GM13977 (cell line): ENCODE results near the gene ZNF180.
A peak's percentile ranks its signal among the peaks of the same experiment; 100 is the strongest.

Experiments used
- DNase-seq: peaks from one replicate; pipeline ENCODE4 v3.0.0; 2012; ENCODE audit warnings: low spot score
- CTCF ChIP-seq: IDR thresholded peaks from 2 replicates; pipeline ENCODE4 v1.5.1; 2012; ENCODE audit warnings: mild to moderate bottlenecking, control low read depth; ENCODE audit not compliant: insufficient read depth; ENCODE audit errors: extremely low read depth, missing control alignments
- in situ Hi-C: fragments of 300-500 bp; cut with MboI; formaldehyde crosslinking; loops from one replicate; pipeline ENCODE4 v1.12.0; 2022; ENCODE audit warnings: low sequenced_read_pairs, low pct_unique_long_range_greater_than_20kb, mixed read lengths, inconsistent platforms; ENCODE audit not compliant: unreplicated experiment

ZNF180 gene

GRCh38 chr19:44525721-44526430 lies 25.6 kb upstream of the ZNF180 start:
- no peak for DNase-seq
- no peak for TF ChIP-seq CTCF
- in situ Hi-C loops: no loop called here

- no peak for TF ChIP-seq CTCF
- no peak for DNase-seq
- in situ Hi-C loops: no loop called here
Observed at GRCh38 chr19:44521370-44521769, 21.0 kb upstream of the ZNF180 start.

- TF ChIP-seq CTCF: no peak
- in situ Hi-C loops: no loop called here
- DNase-seq: no peak
Observed at GRCh38 chr19:44517146-44517545, 16.8 kb upstream of the ZNF180 start.

GRCh38 chr19:44515907-44516306 lies 15.6 kb upstream of the ZNF180 start:
- no peak for TF ChIP-seq CTCF
- no peak for DNase-seq
- in situ Hi-C loops: no loop called here

GRCh38 chr19:44515031-44515430 lies 14.7 kb upstream of the ZNF180 start:
- no peak for TF ChIP-seq CTCF
- no peak for DNase-seq
- in situ Hi-C loops: no loop called here

GRCh38 chr19:44512326-44513298 lies 12.3 kb upstream of the ZNF180 start:
- in situ Hi-C loops: no loop called here
- no peak for DNase-seq
- TF ChIP-seq CTCF: peak; percentile 45
